Right cardiac atrium (tissue), 5 donors: ENCODE results near the gene TIMM8A. TPM values are rescaled to one million over a fixed set of nuclear protein-coding genes. Genes with fewer than 3 reads are reported as not detected.

Source experiments
- ATAC-seq, 2 donors: fragments of 200-7000 bp; cut with Tn5 transposase; one replicate each; pipeline versions ENCODE4 v1.8.0 to v1.9.1; 2020; ENCODE audit warnings: moderate library complexity in 2 of 2, mild to moderate bottlenecking in 1 of 2
- DNase-seq, 3 donors: peaks; one replicate each; pipeline ENCODE4 v3.0.0-alpha.2; 2020
- H3K27ac ChIP-seq: one replicate; pipeline ENCODE4 v1.5.1; 2013; ENCODE audit warnings: mild to moderate bottlenecking, low read length, control low read depth, moderate library complexity
- H3K27me3 ChIP-seq: one replicate; pipeline ENCODE4 v1.6.1; 2013; ENCODE audit not compliant: control insufficient read depth, insufficient read depth
- H3K4me1 ChIP-seq: one replicate; pipeline ENCODE4 v1.6.1; 2013; ENCODE audit warnings: low read length; ENCODE audit not compliant: control insufficient read depth, insufficient read depth
- H3K4me3 ChIP-seq: one replicate; pipeline ENCODE4 v1.5.1; 2013; ENCODE audit warnings: low read length, control low read depth
- H3K9me3 ChIP-seq: one replicate; pipeline ENCODE4 v1.6.1; 2013; ENCODE audit warnings: low read length; ENCODE audit not compliant: control insufficient read depth
- WGBS: extraction: QIAGEN DNeasy Blood & Tissue Kit; methylation state at CpG from one replicate; pipeline ENCODE4 v1.1.7; 2013; 5-methylcytosine and 5-hydroxymethylcytosine counted together
- intact Hi-C, 4 donors: fragments of 100-400 bp; cut with DNase I; formaldehyde crosslinking; loops; one replicate each; pipeline versions ENCODE4 v1.11.0 to v1.14.0; 2022 to 2023
- long read RNA-seq, 4 donors: library from polyadenylated mRNA; unstranded; transcript quantifications; one replicate each; pipeline ENCODE4 v2.0.0, GENCODE V29; 2020 to 2021
- polyA plus RNA-seq: library from polyadenylated mRNA; stranded (reverse); fragments of 200-250 nt; gene quantifications from one replicate; pipeline ENCODE4 v1.2.3, GENCODE V29; 2013
- total RNA-seq, 4 donors: library from RNA; stranded (reverse); fragmentation: NEBNext Ultra II Directional; extraction: Animal tissue kit (Norgen Biotek cat#: 25700); gene quantifications; one replicate each; pipeline ENCODE4 v1.2.1, GENCODE V29; 2021
- donor health status: healthy with polysubstance abuse.
- donor health status: DM: no; HTN: yes; CAD: no.
- donor health status: DM: no; HTN: no; CAD: no.
- donor health status: DM: no; HTN: yes; CAD: no; lungs with severe emphysema.
- donor health status: DM: yes; HTN: yes; CAD: no.

Gene TIMM8A, protein sequence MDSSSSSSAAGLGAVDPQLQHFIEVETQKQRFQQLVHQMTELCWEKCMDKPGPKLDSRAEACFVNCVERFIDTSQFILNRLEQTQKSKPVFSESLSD
- total RNA-seq = 10 to 100 TPM; 14.4 to 20.3 (median 19.1) TPM
- 12.9 TPM for polyA plus RNA-seq
- long read RNA-seq, donor 1, transcript TIMM8A-205 (2 exons, 1,194 nt) = major isoform, 8 of 10 reads
- long read RNA-seq, donor 1, partial matches to known transcripts = 0 of 10 reads
- long read RNA-seq, donor 1, other reads (novel, unspliced or antisense) = 2 of 10 reads
- long read RNA-seq, donor 2, transcript TIMM8A-205 (2 exons, 1,194 nt) = major isoform, 8 of 10 reads
- long read RNA-seq, donor 2, partial matches to known transcripts = 0 of 10 reads
- long read RNA-seq, donor 2, other reads (novel, unspliced or antisense) = 1 of 10 reads
- long read RNA-seq, donor 3, transcript TIMM8A-205 (2 exons, 1,194 nt) = major isoform, 5 of 9 reads
- long read RNA-seq, donor 3, partial matches to known transcripts = 0 of 9 reads
- long read RNA-seq, donor 3, other reads (novel, unspliced or antisense) = 3 of 9 reads
- long read RNA-seq, donor 4, partial matches to known transcripts = 2 of 7 reads
- long read RNA-seq, donor 4, other reads (novel, unspliced or antisense) = 1 of 7 reads

DNA sequence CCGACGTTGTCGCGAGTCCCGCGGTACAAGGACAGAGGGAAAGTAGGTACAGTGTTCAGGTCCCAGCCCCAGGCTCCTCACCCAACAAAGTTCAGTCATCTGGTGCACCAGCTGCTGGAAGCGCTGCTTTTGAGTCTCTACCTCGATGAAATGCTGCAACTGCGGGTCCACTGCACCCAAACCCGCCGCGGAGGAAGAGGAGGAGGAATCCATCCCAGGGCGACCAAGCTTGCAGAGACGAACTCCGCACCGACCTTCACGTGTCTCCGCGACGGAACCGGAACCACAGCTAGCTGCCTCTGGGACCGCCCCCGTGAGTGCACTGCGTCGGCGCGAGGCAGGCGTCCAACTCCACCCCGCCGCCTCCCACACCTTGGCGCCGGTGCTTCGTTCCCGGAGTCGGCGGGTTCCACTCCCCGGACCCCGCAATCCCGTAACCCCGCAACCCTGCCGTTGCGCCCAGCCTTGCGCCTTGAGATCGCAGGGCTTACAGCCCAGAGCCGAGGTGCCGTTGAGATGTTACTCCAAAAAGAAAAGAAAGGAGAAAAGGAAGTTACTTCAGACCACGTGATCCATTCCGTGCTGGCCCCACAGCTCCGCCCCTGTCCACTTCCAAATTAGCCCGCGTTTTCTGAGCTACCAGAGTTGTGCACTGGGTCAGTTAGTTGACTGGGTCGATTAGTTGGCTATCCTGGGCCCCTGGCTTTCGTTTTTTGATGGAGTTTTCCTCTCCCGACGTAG is at the start of gene TIMM8A:
Gene TIMM8A, minus strand, starts transcription at position 291 of the 741 bp plus-strand sequence. Its CDS starts 78 bp downstream, at position 213.
- ATAC-seq = peak; percentile 99 to 100
- peak within 1 kb of the TSS; percentile 99 for H3K27ac ChIP-seq
- under 1% methylated on average over 55 of the region's 55 CpGs for WGBS
- H3K27me3 ChIP-seq = no peaks in the 10 kb centered on the region
- H3K4me3 ChIP-seq = peak within 1 kb of the TSS; percentile 92
- H3K4me1 ChIP-seq = peaks cover 2% of the 10 kb centered on the region
- peak; percentile 82 to 91 (median 90) for DNase-seq
- intact Hi-C loops = no loop called here
- H3K9me3 ChIP-seq = no peaks in the 10 kb centered on the region

DNA sequence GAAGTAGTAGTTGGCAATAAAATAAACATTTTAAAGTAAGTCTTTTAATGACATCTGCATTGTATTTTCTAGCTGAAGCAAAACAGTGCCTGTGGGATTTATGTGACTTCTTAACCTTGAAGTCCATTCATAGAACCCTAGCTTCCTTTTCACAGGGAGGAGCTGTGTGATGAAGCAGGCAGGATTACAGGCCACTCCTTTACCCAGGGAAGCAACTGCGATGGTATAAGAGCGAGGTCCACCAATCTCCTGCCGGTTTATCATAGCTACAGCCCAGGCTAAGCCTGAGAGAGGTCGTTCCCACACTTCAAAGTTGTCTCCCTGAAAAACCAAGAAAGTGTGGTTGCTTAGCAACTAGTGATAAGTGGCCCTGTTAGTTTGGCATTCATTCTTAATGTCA is 49.2 kb upstream of the TIMM8A start:
- Histone ChIP-seq H3K27ac (no peak overlapping the region), H3K27me3 (no peaks in the 10 kb centered on the region), H3K4me3 (no peak overlapping the region), H3K4me1 (no peaks in the 10 kb centered on the region), H3K9me3 (no peaks in the 10 kb centered on the region)
- ATAC-seq (peak in 1 of 2 donors; percentile 67), DNase-seq (no peak)
- 25% methylated on average over 4 of the region's 4 CpGs for WGBS
- intact Hi-C loops = no loop called here

DNA sequence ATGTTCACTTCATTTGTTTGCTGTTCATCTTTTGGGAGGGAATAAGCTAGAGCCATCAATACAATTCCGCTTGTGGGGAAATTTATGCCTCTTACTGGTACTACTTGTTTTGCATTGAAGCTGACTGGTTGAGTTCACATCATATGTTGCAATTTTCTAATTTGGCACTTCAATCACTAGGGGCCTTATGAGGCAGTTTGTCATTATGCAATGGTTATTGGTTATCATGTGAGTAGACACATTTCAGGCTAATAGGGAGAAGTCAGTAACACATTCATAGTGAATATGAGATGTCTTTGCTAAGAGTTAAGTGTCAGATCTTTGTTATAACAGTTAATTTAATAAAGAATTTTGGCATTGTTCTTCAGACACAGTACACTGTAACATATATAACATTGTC is 47.2 kb upstream of the TIMM8A start:
- H3K9me3 ChIP-seq = no peaks in the 10 kb centered on the region
- no peak for DNase-seq
- no peak overlapping the region for H3K27ac ChIP-seq
- ATAC-seq = no peak
- intact Hi-C loops = no loop called here
- H3K27me3 ChIP-seq = no peaks in the 10 kb centered on the region
- no peaks in the 10 kb centered on the region for H3K4me1 ChIP-seq
- 81% methylated on average over 1 of the region's 1 CpG for WGBS
- H3K4me3 ChIP-seq = no peak overlapping the region

DNA sequence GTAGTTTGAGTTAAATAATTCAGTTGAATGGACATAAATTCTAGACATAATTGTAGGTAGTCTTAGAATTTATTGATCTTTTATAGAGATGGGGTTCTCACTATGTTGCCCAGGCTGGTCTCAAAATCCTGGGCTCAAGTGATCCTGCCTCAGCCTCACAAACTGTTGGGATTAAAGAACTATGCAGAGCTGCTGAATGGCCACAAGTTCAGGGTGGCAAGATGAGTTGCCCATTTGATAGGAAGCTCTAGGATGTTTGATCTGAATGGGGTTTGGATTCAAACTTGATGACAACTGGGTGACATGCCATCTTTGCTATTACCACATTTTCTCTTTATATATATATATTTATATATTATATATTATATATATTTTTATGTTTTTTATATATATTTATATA is 45.8 kb upstream of the TIMM8A start:
- no peaks in the 10 kb centered on the region for H3K27me3 ChIP-seq
- no peak overlapping the region for H3K4me3 ChIP-seq
- H3K4me1 ChIP-seq = no peaks in the 10 kb centered on the region
- DNase-seq (no peak), ATAC-seq (no peak)
- intact Hi-C loops = no loop called here
- H3K9me3 ChIP-seq = no peaks in the 10 kb centered on the region
- no peak overlapping the region for H3K27ac ChIP-seq

DNA sequence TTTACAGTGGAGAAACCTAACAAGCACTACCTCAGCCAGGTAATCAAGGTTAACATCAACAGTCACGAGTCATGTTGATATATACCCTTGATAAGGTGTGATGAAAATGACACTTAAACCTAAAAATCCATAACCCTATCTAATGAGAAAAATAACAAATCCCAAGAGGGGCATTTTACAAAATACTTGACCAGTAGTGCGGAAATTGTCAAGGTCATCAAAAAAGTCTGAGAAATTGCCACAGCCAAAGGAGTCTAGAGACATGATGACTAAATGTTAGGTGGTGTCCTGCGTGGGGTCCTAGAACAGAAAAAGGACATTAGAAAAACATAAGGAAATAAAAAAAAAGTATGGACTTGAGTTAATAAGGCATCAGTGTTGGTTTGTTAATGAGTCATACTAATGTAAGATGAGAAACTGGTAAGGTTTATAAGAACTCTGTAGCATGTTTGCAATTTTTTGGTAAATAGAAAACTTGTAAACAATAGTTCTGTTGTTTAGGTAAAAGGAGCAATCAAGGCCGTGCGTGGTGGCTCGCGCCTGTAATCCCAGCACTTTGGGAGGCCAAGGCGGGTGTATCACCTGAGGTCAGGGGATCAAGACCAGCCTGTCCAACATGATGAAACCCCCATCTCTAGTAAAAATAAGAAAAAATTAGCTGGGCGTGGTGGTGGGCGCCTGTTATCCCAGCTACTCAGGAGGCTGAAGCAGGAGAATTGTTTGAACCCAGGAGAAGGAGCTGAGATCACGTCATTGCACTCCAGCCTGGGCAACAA is 45.2 kb upstream of the TIMM8A start:
- DNase-seq (no peak), ATAC-seq (no peak)
- Histone ChIP-seq H3K27me3 (no peaks in the 10 kb centered on the region), H3K27ac (no peak overlapping the region), H3K4me3 (no peak overlapping the region), H3K9me3 (no peaks in the 10 kb centered on the region), H3K4me1 (no peaks in the 10 kb centered on the region)
- 88% methylated on average over 11 of the region's 11 CpGs for WGBS
- intact Hi-C loops = no loop called here

DNA sequence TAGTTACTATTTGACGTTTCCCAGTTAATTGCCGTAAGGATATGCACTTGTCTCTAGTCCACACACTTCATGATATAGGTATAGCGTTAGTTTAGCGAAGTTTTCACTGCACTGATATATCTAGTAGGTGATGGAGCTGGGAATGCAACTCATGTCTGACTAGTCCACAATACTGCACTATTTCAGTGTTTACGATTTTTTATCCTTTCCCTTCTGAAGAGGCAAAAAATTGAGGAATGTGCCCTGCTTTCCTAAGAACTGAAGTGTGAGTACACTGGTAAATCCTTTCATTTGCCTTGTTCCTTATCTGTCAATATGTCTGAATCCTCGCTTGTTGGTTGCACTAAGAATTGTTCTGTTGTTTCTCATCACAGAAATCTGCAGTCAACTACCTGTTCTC is 43.3 kb upstream of the TIMM8A start:
- H3K27ac ChIP-seq = no peak overlapping the region
- H3K4me3 ChIP-seq = no peak overlapping the region
- no peaks in the 10 kb centered on the region for H3K4me1 ChIP-seq
- ATAC-seq (no peak), DNase-seq (no peak)
- H3K9me3 ChIP-seq = no peaks in the 10 kb centered on the region
- no peaks in the 10 kb centered on the region for H3K27me3 ChIP-seq
- 44% methylated on average over 6 of the region's 6 CpGs for WGBS
- intact Hi-C loops = no loop called here

DNA sequence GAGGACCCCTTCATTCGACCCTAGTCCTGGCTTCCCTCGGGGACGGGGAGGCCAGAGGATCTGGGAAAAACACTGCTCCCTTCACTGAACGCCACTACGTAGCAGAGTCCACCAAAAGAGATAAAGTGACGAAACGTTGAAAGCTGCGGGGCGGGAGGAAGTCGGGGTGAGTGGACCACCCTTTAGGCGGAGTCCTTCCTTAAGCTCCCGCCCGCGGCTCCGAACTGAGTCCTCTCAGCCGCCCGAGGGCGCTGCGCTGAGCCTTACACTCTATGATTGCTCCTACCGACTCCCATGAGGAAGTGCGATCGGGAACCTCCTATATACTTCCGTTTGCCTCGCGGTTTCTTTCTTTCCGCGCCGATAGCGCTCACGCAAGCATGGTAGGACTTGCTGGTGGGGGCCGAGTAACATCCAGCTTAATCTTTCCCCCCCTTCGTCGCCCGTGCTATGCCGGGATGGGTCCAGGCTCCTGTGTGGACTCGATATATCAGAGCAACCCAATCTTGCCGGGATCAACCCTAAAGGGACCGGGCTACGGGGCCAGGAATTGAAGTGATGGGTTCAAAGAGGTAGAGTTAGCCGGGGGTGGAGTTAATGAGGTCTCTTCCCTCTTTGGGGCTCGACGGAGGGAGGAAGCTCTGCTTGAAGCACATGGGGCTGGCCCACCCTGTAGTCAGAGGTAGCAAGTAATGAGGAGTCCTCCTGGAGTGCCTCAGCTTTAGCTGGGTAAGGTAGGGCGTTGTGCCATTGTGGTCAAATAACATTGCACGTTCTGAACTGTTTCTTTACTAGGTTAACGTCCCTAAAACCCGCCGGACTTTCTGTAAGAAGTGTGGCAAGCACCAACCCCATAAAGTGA is 42.4 kb upstream of the TIMM8A start, which contains the start of gene RPL36A:
Gene RPL36A, plus strand, starts transcription at position 348 of the 862 bp plus-strand sequence. Its CDS starts 33 bp downstream, at position 381.
- ATAC-seq (peak; percentile 99), DNase-seq (peak; percentile 87 to 94 (median 93))
- WGBS = under 1% methylated on average over 47 of the region's 47 CpGs
- Histone ChIP-seq H3K27me3 (no peaks in the 10 kb centered on the region), H3K4me1 (no peaks in the 10 kb centered on the region), H3K27ac (peak within 1 kb of the TSS; percentile 86), H3K9me3 (no peaks in the 10 kb centered on the region), H3K4me3 (peak within 1 kb of the TSS; percentile 84)
- intact Hi-C loops = no loop called here

DNA sequence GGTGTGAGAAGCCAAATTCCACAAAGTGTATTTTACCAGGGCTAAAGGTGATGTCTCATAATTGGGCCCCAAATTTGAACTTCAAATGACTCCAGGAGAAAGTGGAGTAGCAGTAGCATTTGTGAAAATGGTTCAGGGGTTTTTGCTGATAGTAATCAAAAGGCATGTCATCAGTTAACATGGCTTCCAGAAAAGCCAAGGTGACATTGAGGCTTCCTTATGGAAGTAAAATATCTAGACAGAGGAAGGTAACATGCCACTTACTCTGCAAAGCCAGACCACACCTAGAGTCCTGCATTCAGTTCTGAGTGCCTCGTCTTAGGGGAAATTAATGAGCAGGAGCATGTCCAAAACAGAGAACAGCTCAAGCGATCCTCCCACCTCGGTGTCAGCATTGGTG is 40.1 kb upstream of the TIMM8A start:
- H3K27ac ChIP-seq = no peak overlapping the region
- H3K4me3 ChIP-seq = no peak overlapping the region
- WGBS = 90% methylated on average over 3 of the region's 3 CpGs
- DNase-seq (no peak), ATAC-seq (no peak)
- H3K9me3 ChIP-seq = no peaks in the 10 kb centered on the region
- H3K27me3 ChIP-seq = no peaks in the 10 kb centered on the region
- H3K4me1 ChIP-seq = no peaks in the 10 kb centered on the region
- intact Hi-C loops = no loop called here

DNA sequence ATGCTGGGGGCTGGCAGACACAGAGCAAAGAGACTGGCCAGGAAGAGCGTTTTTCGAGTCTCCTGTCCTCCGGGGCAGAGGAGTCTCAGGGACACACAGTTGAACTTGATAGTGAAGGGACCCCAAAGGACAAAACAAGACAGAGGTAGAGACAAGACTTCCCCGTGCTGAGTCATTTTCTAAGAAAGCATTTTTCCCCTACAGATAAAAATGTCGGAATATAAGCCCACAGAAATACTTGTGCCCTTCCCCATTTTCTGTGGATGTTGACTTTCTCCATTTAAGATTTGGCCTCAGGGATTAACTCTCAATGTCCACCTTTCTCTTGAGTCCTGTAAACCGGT is 38.0 kb upstream of the TIMM8A start:
- Histone ChIP-seq H3K27me3 (no peaks in the 10 kb centered on the region), H3K4me1 (no peaks in the 10 kb centered on the region), H3K27ac (no peak overlapping the region), H3K4me3 (no peak overlapping the region), H3K9me3 (no peaks in the 10 kb centered on the region)
- DNase-seq (no peak), ATAC-seq (no peak)
- WGBS = 61% methylated on average over 6 of the region's 6 CpGs
- intact Hi-C loops = no loop called here
